ENCODE data around the gene TUBA1B. TPM values are rescaled to one million over a fixed set of nuclear protein-coding genes. Genes with fewer than 3 reads are reported as not detected.
A peak's percentile ranks its signal among the peaks of the same experiment; 100 is the strongest.

The TUBA1B gene
- total RNA-seq, 4 donors from 2014 or later: 124 to 1,632 (median 402) TPM

GRCh38 chr12:49105504-49106084, 25.6 kb downstream of the TUBA1B start:
- Histone ChIP-seq H3K27me3 (no peaks in the 10 kb centered on the region), H3K36me3 (peaks cover 0 to 51% of the 10 kb centered on the region in 2 donors), H3K27ac (peak overlapping the region; percentile 34 to 48 (median 40)), H3K4me1 (peaks cover 45 to 46% of the 10 kb centered on the region in 2 donors), H3K4me3 (no peak overlapping the region), H3K9me3 (no peaks in the 10 kb centered on the region)
- intact Hi-C loops (cut with DNase I; ENCODE audit: low total_unique reads): no loop called here
- ATAC-seq (no peak), DNase-seq (peak in 1 of 2 donors; percentile 18)
- TF ChIP-seq POLR2A (IDR thresholded peaks at IDR 0.05): no peak
- no peak for TF ChIP-seq CTCF (IDR thresholded peaks at IDR 0.05 in 4 of 5, conservative IDR thresholded peaks at IDR 0.05 in 1 of 5)
- in situ Hi-C loops (cut with MboI; ENCODE audit: low sequenced_read_pairs in 4 of 4): no loop called here

GRCh38 chr12:49104822-49105221, 26.4 kb downstream of the TUBA1B start:
- intact Hi-C loops (cut with DNase I; ENCODE audit: low total_unique reads): no loop called here
- Histone ChIP-seq H3K9me3 (no peaks in the 10 kb centered on the region), H3K4me3 (no peak overlapping the region), H3K27me3 (no peaks in the 10 kb centered on the region), H3K4me1 (peaks cover 45 to 46% of the 10 kb centered on the region in 2 donors), H3K36me3 (peaks cover 1 to 59% of the 10 kb centered on the region in 2 donors), H3K27ac (peak overlapping the region in 1 of 4 donors; percentile 41)
- no peak for DNase-seq
- no peak for ATAC-seq
- in situ Hi-C loops (cut with MboI; ENCODE audit: low sequenced_read_pairs in 4 of 4): no loop called here
- TF ChIP-seq CTCF (IDR thresholded peaks at IDR 0.05 in 4 of 5, conservative IDR thresholded peaks at IDR 0.05 in 1 of 5) (no peak), POLR2A (IDR thresholded peaks at IDR 0.05) (no peak)

GRCh38 chr12:49100380-49100779, 30.8 kb downstream of the TUBA1B start:
- DNase-seq (no peak), ATAC-seq (no peak)
- no peak overlapping the region for H3K4me3 ChIP-seq
- H3K36me3 ChIP-seq: peaks cover 3 to 71% of the 10 kb centered on the region in 2 donors
- H3K27ac ChIP-seq: no peak overlapping the region
- no peak for TF ChIP-seq CTCF (IDR thresholded peaks at IDR 0.05 in 4 of 5, conservative IDR thresholded peaks at IDR 0.05 in 1 of 5)
- no peak for TF ChIP-seq POLR2A (IDR thresholded peaks at IDR 0.05)
- peaks cover 2 to 10% of the 10 kb centered on the region in 2 donors for H3K4me1 ChIP-seq
- intact Hi-C loops (cut with DNase I; ENCODE audit: low total_unique reads): no loop called here
- in situ Hi-C loops (cut with MboI; ENCODE audit: low sequenced_read_pairs in 4 of 4): no loop called here
- H3K9me3 ChIP-seq: no peaks in the 10 kb centered on the region
- H3K27me3 ChIP-seq: no peaks in the 10 kb centered on the region

- no peak for DNase-seq
- Histone ChIP-seq H3K4me3 (no peak overlapping the region), H3K4me1 (peaks cover 8 to 21% of the 10 kb centered on the region in 2 donors), H3K27me3 (peaks cover 11 to 15% (median 11%) of the 10 kb centered on the region in 3 donors), H3K9me3 (no peaks in the 10 kb centered on the region), H3K27ac (no peak overlapping the region), H3K36me3 (peaks cover 3 to 62% of the 10 kb centered on the region in 2 donors)
- intact Hi-C loops (cut with DNase I; ENCODE audit: low total_unique reads): no loop called here
- TF ChIP-seq POLR2A (IDR thresholded peaks at IDR 0.05) (no peak), CTCF (IDR thresholded peaks at IDR 0.05 in 4 of 5, conservative IDR thresholded peaks at IDR 0.05 in 1 of 5) (no peak)
- in situ Hi-C loops (cut with MboI; ENCODE audit: low sequenced_read_pairs in 4 of 4): loop anchor here in 1 of 4 donors (25.0 kb wide), 1 partner anchor 139 kb away; no protein-coding TSS in a partner anchor
- no peak for ATAC-seq
Measured at GRCh38 chr12:49098703-49099102, 32.5 kb downstream of the TUBA1B start.

Measured in gastrocnemius medialis (tissue), 4 donors.